Astrocyte of the spinal cord (primary cell): Measurements from ENCODE around the gene RFX6.
A peak's percentile ranks its signal among the peaks of the same experiment; 100 is the strongest.

Experiments used
- DNase-seq: peaks from one replicate; pipeline ENCODE4 v3.0.0; 2011; ENCODE audit warnings: low read depth, low spot score
- H3K4me3 ChIP-seq: 2 replicates; pipeline ENCODE4 v1.5.1; 2011; ENCODE audit warnings: low read depth, mild to moderate bottlenecking, low read length, moderate library complexity
- in situ Hi-C: cut with HindIII; loops from 2 replicates; pipeline ENCODE4 v1.10.0; 2017; ENCODE audit warnings: low sequenced_read_pairs
- TF ChIP-seq, protein P1 (sequence below): IDR thresholded peaks from 2 replicates; pipeline ENCODE4 v1.5.1; 2012; ENCODE audit warnings: low read depth, mild to moderate bottlenecking, low read length, inconsistent platforms

Gene RFX6

DNA sequence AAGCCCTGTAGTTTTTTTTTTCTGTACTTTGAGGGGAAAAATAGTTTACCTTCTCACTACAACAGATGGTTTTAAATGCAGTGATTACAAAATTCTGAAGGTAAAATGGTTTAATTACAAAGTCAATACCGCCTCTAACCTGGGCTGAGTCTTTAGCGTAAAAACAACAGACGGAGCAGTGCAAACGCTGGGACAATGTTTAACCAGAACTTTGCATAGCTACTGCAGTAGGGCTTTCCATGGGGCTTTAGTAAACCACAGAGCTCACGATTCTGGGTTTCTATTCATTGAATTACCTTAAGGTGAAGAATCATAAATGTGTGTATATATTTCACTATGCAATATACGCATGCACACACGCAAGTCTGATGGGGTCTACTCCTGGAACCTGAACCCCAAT lies 77.9 kb downstream of the RFX6 start:
- in situ Hi-C loops: no loop called here
- TF ChIP-seq, protein P1, sequence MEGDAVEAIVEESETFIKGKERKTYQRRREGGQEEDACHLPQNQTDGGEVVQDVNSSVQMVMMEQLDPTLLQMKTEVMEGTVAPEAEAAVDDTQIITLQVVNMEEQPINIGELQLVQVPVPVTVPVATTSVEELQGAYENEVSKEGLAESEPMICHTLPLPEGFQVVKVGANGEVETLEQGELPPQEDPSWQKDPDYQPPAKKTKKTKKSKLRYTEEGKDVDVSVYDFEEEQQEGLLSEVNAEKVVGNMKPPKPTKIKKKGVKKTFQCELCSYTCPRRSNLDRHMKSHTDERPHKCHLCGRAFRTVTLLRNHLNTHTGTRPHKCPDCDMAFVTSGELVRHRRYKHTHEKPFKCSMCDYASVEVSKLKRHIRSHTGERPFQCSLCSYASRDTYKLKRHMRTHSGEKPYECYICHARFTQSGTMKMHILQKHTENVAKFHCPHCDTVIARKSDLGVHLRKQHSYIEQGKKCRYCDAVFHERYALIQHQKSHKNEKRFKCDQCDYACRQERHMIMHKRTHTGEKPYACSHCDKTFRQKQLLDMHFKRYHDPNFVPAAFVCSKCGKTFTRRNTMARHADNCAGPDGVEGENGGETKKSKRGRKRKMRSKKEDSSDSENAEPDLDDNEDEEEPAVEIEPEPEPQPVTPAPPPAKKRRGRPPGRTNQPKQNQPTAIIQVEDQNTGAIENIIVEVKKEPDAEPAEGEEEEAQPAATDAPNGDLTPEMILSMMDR: no peak
- DNase-seq: no peak
- H3K4me3 ChIP-seq: no peak overlapping the region

DNA sequence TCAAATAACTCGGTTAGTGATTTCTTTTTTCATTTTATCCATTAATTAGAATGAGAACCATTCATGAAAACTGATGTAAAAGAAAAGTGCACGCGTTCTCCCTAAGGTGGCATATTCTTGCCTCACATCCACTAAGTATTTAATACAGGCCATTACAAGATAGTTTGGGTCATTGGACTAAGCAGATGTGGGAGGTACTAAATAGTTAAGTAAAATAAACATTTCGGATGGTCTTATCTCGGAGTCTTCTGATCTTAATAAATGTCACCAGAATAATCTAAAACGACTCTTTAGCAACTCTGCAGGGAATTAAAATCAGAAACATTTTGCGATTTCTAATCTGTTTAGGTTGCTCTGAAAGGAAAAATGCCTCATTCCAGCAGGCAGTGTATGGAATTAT lies 78.7 kb downstream of the RFX6 start:
- no peak for DNase-seq
- TF ChIP-seq, protein P1: no peak
- H3K4me3 ChIP-seq: no peak overlapping the region
- in situ Hi-C loops: no loop called here

DNA sequence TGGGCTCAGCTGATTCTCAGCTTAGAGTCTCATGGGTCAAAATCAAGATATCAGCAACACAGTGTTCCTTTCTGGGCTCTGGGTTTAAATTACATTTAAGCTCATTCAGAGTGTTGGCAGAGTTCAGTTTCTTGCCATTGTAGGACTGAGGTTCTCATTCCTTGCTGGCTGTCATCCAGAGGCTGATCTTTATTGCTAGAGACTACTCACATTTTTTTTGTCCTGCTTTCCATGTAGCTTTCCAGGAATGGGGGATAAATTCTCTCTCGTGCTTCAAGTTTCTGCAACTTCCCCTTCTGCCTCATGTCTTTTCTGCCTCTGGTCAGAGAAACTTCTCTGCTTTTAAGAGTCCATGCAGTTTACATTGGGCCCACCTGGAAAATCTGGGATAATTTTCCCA lies 86.9 kb downstream of the RFX6 start:
- TF ChIP-seq, protein P1: no peak
- DNase-seq: no peak
- in situ Hi-C loops: no loop called here
- no peak overlapping the region for H3K4me3 ChIP-seq

DNA sequence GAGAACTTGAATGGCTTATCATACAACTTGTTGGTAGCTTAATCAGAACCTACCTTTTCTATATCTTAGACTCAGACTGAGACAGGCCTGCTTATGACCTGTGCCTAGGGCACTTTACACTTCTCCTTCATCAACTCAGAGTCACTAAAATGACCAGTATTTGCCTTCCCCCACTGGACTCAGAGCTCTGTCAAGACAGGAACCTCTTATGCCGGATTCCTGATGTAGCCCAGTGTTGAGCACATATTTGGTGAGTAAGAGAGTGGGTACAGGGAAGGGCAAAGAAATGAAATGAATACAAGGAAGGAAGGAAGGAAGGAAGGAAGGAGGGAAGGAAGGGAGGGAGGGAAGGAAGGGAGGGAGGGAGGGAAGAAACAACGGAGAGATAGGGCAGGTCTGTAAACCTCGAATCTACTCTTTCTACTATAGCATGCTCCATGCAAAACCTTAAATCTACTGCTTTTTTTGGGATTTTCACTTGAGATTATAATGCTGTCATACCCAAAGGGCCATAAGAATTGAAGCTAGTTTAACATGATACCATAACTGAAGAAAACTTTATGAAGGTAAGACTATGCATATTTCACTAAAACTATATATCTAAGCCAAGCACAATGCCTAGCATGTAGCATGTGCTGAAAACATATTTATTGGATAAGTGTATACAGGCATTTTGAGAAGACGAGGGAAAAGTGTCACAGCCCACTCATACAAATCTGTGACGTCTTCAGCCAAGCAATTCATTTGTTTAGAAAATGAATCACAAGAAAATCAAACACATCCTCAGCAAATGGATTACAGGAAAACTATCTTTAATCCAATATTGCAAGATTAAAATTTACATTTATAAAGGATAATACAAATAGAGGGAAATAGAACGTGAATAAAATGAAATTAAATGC lies 89.9 kb downstream of the RFX6 start:
- DNase-seq: no peak
- TF ChIP-seq, protein P1: no peak
- in situ Hi-C loops: no loop called here
- H3K4me3 ChIP-seq: no peak overlapping the region

DNA sequence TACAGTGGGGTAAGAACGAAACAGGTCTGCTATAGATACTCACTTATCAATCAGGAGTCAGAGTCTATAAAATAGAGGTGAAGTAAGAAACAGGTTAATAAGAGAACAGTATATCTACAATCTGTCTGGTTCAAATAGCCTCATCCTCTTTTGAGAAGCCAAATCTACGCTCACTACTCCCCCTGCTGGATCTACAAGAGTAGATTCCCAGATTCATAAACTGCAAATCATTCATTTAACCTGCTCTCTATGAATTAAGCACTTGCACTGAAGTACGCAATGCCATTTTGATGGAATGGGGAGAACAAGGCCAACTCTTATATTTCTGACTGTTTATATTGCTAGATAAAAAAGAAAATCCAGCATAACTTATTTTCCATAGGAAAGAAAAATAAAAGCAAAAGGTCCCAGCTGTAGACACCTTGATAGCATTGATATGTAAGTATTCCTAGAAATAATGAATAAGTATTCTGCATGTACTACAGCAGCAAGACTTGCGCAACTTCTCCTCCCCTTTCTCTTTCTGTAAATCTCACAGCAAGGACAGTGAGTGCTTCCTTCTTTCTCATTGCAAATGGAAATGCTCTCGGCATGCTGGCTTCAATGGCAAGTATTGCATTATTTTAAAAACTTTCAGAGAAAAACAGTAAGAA lies 92.3 kb downstream of the RFX6 start:
- TF ChIP-seq, protein P1: peak; percentile 77
- no peak overlapping the region for H3K4me3 ChIP-seq
- DNase-seq: peak; percentile 50
- in situ Hi-C loops: no loop called here

DNA sequence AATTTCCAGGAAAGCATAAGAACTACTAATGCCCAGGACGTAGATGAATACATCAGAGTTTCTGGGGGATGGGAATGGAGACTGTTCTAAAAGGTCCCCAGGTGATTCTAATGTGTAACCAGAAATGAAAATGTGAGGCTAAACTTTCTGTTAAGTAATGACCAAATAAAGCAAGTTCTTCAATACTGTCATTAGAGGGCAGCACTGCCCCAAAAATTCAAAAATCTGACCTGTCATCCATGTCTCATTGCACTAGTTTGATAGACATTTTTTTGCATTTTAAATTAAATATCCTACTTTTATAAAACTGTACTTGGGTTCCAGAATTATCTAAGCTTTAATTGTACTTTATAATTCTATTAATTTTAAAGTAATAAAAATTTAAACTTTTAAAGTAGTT lies 94.9 kb downstream of the RFX6 start:
- in situ Hi-C loops: no loop called here
- TF ChIP-seq, protein P1: peak; percentile 66
- peak; percentile 50 for DNase-seq
- no peak overlapping the region for H3K4me3 ChIP-seq
